ENCODE data around the gene IL3RA.

GRCh38 chrX:1388651-1389050, 52.1 kb downstream of the IL3RA start:
- TF ChIP-seq, protein P1, sequence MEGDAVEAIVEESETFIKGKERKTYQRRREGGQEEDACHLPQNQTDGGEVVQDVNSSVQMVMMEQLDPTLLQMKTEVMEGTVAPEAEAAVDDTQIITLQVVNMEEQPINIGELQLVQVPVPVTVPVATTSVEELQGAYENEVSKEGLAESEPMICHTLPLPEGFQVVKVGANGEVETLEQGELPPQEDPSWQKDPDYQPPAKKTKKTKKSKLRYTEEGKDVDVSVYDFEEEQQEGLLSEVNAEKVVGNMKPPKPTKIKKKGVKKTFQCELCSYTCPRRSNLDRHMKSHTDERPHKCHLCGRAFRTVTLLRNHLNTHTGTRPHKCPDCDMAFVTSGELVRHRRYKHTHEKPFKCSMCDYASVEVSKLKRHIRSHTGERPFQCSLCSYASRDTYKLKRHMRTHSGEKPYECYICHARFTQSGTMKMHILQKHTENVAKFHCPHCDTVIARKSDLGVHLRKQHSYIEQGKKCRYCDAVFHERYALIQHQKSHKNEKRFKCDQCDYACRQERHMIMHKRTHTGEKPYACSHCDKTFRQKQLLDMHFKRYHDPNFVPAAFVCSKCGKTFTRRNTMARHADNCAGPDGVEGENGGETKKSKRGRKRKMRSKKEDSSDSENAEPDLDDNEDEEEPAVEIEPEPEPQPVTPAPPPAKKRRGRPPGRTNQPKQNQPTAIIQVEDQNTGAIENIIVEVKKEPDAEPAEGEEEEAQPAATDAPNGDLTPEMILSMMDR (IDR thresholded peaks at IDR 0.05; ENCODE audit: low read depth, low read length, missing input control) = no peak
- no peak for TF ChIP-seq ATF3 (IDR thresholded peaks at IDR 0.05)
